Osteoblast (primary cell): Measurements from ENCODE around the gene CIBAR2. TPM values are rescaled to one million over a fixed set of nuclear protein-coding genes. Genes with fewer than 3 reads are reported as not detected.

Experiments used
- DNase-seq: peaks from one replicate; pipeline ENCODE4 v3.0.0; 2011; ENCODE audit warnings: low spot score, mixed read lengths; ENCODE audit not compliant: insufficient read length; ENCODE audit errors: missing footprints
- H2AFZ ChIP-seq: 2 replicates; pipeline ENCODE4 v1.6.0; 2011; ENCODE audit warnings: mild to moderate bottlenecking, low read length
- H3K27ac ChIP-seq: 2 replicates; pipeline ENCODE4 v1.5.1; 2011; ENCODE audit warnings: mild to moderate bottlenecking, low read depth, low read length, moderate library complexity
- H3K27me3 ChIP-seq: 2 replicates; pipeline ENCODE4 v1.6.0; 2012; ENCODE audit warnings: mild to moderate bottlenecking, control low read depth, inconsistent platforms, low read length, moderate library complexity; ENCODE audit not compliant: insufficient read depth
- H3K36me3 ChIP-seq: 2 replicates; pipeline ENCODE4 v1.5.1; 2011; ENCODE audit warnings: mild to moderate bottlenecking, low read length, control low read depth, moderate library complexity; ENCODE audit not compliant: insufficient read depth
- H3K4me1 ChIP-seq: 2 replicates; pipeline ENCODE4 v1.5.1; 2011; ENCODE audit warnings: mild to moderate bottlenecking, low read length, control low read depth, moderate library complexity; ENCODE audit not compliant: insufficient read depth
- H3K4me2 ChIP-seq: 2 replicates; pipeline ENCODE4 v1.6.0; 2011; ENCODE audit warnings: mild to moderate bottlenecking, low read length; ENCODE audit not compliant: insufficient read depth
- H3K4me3 ChIP-seq: fragments of 200-600 bp; sonication (generic); 3 replicates; pipeline ENCODE4 v1.5.1; 2012; ENCODE audit warnings: mild to moderate bottlenecking, low read length, inconsistent platforms; ENCODE audit not compliant: insufficient read depth
- H3K79me2 ChIP-seq: 2 replicates; pipeline ENCODE4 v1.6.0; 2012; ENCODE audit warnings: mild to moderate bottlenecking, low read length, control low read depth, inconsistent platforms; ENCODE audit not compliant: insufficient read depth
- H3K9me3 ChIP-seq: 2 replicates; pipeline ENCODE4 v1.5.1; 2011; ENCODE audit warnings: low read depth, low read length, control low read depth
- H4K20me1 ChIP-seq: 2 replicates; pipeline ENCODE4 v1.6.0; 2012; ENCODE audit warnings: mild to moderate bottlenecking, low read length, control low read depth; ENCODE audit not compliant: insufficient read depth
- CTCF ChIP-seq: IDR thresholded peaks from 2 replicates; pipeline ENCODE4 v1.5.1; 2011; ENCODE audit warnings: mild to moderate bottlenecking, low read depth, low read length, moderate library complexity; ENCODE audit errors: extremely low read depth
- total RNA-seq: library from RNA; depleted of rRNA; stranded (reverse); fragments of >200 nt; gene quantifications from 2 replicates; pipeline ENCODE4 v1.2.3, GENCODE V29; 2012

Gene CIBAR2
- total RNA-seq, 1 donor: under 0.01 TPM

GRCh38 chr16:85140455-85141012 lies 28.3 kb upstream of the CIBAR2 start:
- Histone ChIP-seq H3K9me3 (no peaks in the 10 kb centered on the region), H3K4me3 (no peak overlapping the region)

GRCh38 chr16:85139881-85140339 lies 27.6 kb upstream of the CIBAR2 start:
- TF ChIP-seq CTCF: no peak
- Histone ChIP-seq H3K36me3 (no peaks in the 10 kb centered on the region), H3K27ac (no peak overlapping the region), H2AFZ (peak overlapping the region; percentile 22), H3K27me3 (no peaks in the 10 kb centered on the region), H3K4me3 (no peak overlapping the region), H3K4me2 (peak overlapping the region; percentile 30), H3K9me3 (no peaks in the 10 kb centered on the region), H3K79me2 (no peaks in the 10 kb centered on the region), H3K4me1 (peaks cover 26% of the 10 kb centered on the region), H4K20me1 (no peaks in the 10 kb centered on the region)
- peak; percentile 58 for DNase-seq

More at GRCh38 chr16:85140455-85141012, 28.3 kb upstream of the CIBAR2 start:
- no peak for TF ChIP-seq CTCF
- DNase-seq: no peak
- H3K36me3 ChIP-seq: no peaks in the 10 kb centered on the region
- H3K79me2 ChIP-seq: no peaks in the 10 kb centered on the region
- no peak overlapping the region for H3K27ac ChIP-seq
- peak overlapping the region; percentile 30 for H3K4me2 ChIP-seq
- H3K4me1 ChIP-seq: peaks cover 26% of the 10 kb centered on the region
- H2AFZ ChIP-seq: peak overlapping the region; percentile 22
- no peaks in the 10 kb centered on the region for H4K20me1 ChIP-seq
- H3K27me3 ChIP-seq: no peaks in the 10 kb centered on the region

GRCh38 chr16:85138825-85139627 lies 26.8 kb upstream of the CIBAR2 start:
- TF ChIP-seq CTCF: no peak
- Histone ChIP-seq H3K79me2 (no peaks in the 10 kb centered on the region), H3K36me3 (no peaks in the 10 kb centered on the region), H2AFZ (no peak overlapping the region), H3K4me1 (peaks cover 26% of the 10 kb centered on the region), H3K27me3 (no peaks in the 10 kb centered on the region), H3K9me3 (no peaks in the 10 kb centered on the region), H4K20me1 (no peaks in the 10 kb centered on the region), H3K27ac (no peak overlapping the region), H3K4me2 (no peak overlapping the region), H3K4me3 (no peak overlapping the region)
- peak; percentile 51 for DNase-seq
